Renal cortex interstitium (tissue), 11 donors: ENCODE data around the gene PCID2. TPM values are rescaled to one million over a fixed set of nuclear protein-coding genes. Genes with fewer than 3 reads are reported as not detected.

ENCODE experiments used
- DNase-seq, 11 donors: peaks; one replicate each; pipeline ENCODE4 v3.0.0-alpha.2; 2013; ENCODE audit warnings: low read depth in 9 of 11, low spot score in 4 of 11; ENCODE audit errors: extremely low read depth in 1 of 11
- polyA plus RNA-seq, 3 donors: library from polyadenylated mRNA; unstranded; fragments of 120-200 nt; gene quantifications; one replicate each; pipeline ENCODE4 v1.2.1, GENCODE V29; 2013; ENCODE audit not compliant: insufficient read length in 3 of 3

Gene PCID2
- polyA plus RNA-seq, 3 donors: 57.7 to 66.6 (median 58.3) TPM

GRCh38 chr13:113143466-113144254 lies 64.8 kb downstream of the PCID2 start:
- no peak for DNase-seq

- no peak for DNase-seq
Observed at GRCh38 chr13:113142876-113143275, 65.6 kb downstream of the PCID2 start.

GRCh38 chr13:113141601-113141970 lies 66.9 kb downstream of the PCID2 start:
- DNase-seq: no peak

- no peak for DNase-seq
Observed at GRCh38 chr13:113140677-113141600, 67.5 kb downstream of the PCID2 start.

GRCh38 chr13:113139577-113139976 lies 68.9 kb downstream of the PCID2 start:
- DNase-seq: no peak

GRCh38 chr13:113138792-113139551 lies 69.5 kb downstream of the PCID2 start:
- no peak for DNase-seq

GRCh38 chr13:113137691-113138298 lies 70.7 kb downstream of the PCID2 start:
- DNase-seq: no peak

- no peak for DNase-seq
Observed at GRCh38 chr13:113135281-113135760, 73.1 kb downstream of the PCID2 start.

- no peak for DNase-seq
Observed at GRCh38 chr13:113129921-113130750, 78.3 kb downstream of the PCID2 start.

- DNase-seq: no peak
Observed at GRCh38 chr13:113129480-113129879, 79.0 kb downstream of the PCID2 start.

Other genes with a start within 250 kb of the PCID2 start
- 10 to 100 TPM; 29.5 to 46.9 (median 34.9) TPM for gene MCF2L, start 239.5 kb downstream of the PCID2 start, polyA plus RNA-seq
- gene F7, start 102.9 kb downstream of the PCID2 start, polyA plus RNA-seq: 1 to 10 TPM; 3.5 to 3.9 (median 3.5) TPM
- 10 to 100 TPM; 18.6 to 22.6 (median 21.8) TPM for gene F10, start 85.9 kb downstream of the PCID2 start, polyA plus RNA-seq
- 1 to 10 TPM; 2.4 to 4.3 (median 3.2) TPM for gene PROZ, start 50.0 kb downstream of the PCID2 start, polyA plus RNA-seq
- 10 to 100 TPM; 78.2 to 89.2 (median 87.4) TPM for gene CUL4A, start 944 bp upstream of the PCID2 start, polyA plus RNA-seq
- gene LAMP1, start 88.6 kb upstream of the PCID2 start, polyA plus RNA-seq: 100 to 1,000 TPM; 180 to 193 (median 192) TPM
- gene GRTP1, start 155.5 kb upstream of the PCID2 start, polyA plus RNA-seq: 10 to 100 TPM; 13.9 to 21.0 (median 16.9) TPM
- 1 to 10 TPM; 4.1 to 5.2 (median 4.4) TPM for gene ADPRHL1, start 244.8 kb upstream of the PCID2 start, polyA plus RNA-seq